Activated CD8-positive, alpha-beta memory T cell treated with anti-CD3 and anti-CD28 coated beads, Interleukin-2, amount 10 ng/mL, durations not matched to agents 7 days and 5 days (primary cell): ENCODE results near the gene ST8SIA6. TPM values are rescaled to one million over a fixed set of nuclear protein-coding genes. Genes with fewer than 3 reads are reported as not detected.
"Not testable (repeated sequence)": the region's sequence is repeated elsewhere in the genome, so short reads cannot be mapped to it uniquely, and the experiment has no call there.

ENCODE experiments used
- ATAC-seq: fragments of 150-1000 bp; cut with Tn5 transposase; one replicate; pipeline ENCODE4 v1.10.0; 2021; ENCODE audit warnings: moderate library complexity
- CTCF ChIA-PET: fragments of 350-600 bp; sonication (Branson Sonifier 250); formaldehyde crosslinking; loops from one replicate; lab custom pipeline; 2021; ENCODE audit warnings: antibody characterized with exemption; lab: Charles Lee
- DNase-seq: peaks from one replicate; pipeline ENCODE4 v3.0.0-alpha.2; 2020
- H3K27ac Mint-ChIP-seq: one replicate; pipeline ENCODE4 v1.8.0; 2021; ENCODE audit warnings: mild to moderate bottlenecking, mixed read lengths
- H3K27me3 Mint-ChIP-seq: one replicate; pipeline ENCODE4 v1.8.0; 2021; ENCODE audit warnings: mixed read lengths
- H3K36me3 Mint-ChIP-seq: one replicate; pipeline ENCODE4 v1.8.0; 2021; ENCODE audit warnings: mild to moderate bottlenecking, mixed read lengths
- H3K4me1 Mint-ChIP-seq: one replicate; pipeline ENCODE4 v1.8.0; 2021; ENCODE audit warnings: mixed read lengths
- H3K4me3 Mint-ChIP-seq: one replicate; pipeline ENCODE4 v1.8.0; 2021; ENCODE audit warnings: mild to moderate bottlenecking, moderate library complexity, mixed read lengths
- H3K9me3 Mint-ChIP-seq: one replicate; pipeline ENCODE4 v1.8.0; 2022; ENCODE audit warnings: low read depth, mixed read lengths
- total RNA-seq, 2 experiments: library from RNA; stranded (reverse); gene quantifications; one replicate each; pipeline ENCODE4 v1.2.3, GENCODE V29; 2021

The ST8SIA6 gene
- total RNA-seq, 2 experiments from 2014 or later: not detected

DNA sequence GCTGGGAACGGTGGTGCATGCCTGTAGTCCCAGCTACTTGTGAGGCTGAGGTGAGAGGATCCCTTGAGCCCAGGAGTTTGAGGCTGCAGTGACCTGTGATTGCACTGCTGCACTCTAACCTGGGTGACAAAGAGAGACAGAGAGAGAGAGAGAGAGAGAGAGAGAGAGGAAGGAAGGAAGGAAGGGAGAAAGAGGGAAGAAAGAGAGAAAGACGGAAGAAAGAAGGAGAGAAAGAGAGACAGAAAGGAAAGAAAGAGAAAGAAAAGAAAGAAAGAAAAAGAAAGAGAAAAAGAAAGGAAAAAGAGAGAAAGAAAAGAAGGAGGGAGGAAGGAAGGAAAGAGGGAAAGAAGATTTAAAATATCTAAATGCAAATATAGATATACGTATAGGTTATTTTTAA lies 132.4 kb downstream of the ST8SIA6 start:
- CTCF ChIA-PET, H3K27ac Mint-ChIP-seq, H3K27me3 Mint-ChIP-seq, H3K36me3 Mint-ChIP-seq, DNase-seq, H3K4me3 Mint-ChIP-seq, H3K4me1 Mint-ChIP-seq, ATAC-seq, H3K9me3 Mint-ChIP-seq: not testable (repeated sequence)

DNA sequence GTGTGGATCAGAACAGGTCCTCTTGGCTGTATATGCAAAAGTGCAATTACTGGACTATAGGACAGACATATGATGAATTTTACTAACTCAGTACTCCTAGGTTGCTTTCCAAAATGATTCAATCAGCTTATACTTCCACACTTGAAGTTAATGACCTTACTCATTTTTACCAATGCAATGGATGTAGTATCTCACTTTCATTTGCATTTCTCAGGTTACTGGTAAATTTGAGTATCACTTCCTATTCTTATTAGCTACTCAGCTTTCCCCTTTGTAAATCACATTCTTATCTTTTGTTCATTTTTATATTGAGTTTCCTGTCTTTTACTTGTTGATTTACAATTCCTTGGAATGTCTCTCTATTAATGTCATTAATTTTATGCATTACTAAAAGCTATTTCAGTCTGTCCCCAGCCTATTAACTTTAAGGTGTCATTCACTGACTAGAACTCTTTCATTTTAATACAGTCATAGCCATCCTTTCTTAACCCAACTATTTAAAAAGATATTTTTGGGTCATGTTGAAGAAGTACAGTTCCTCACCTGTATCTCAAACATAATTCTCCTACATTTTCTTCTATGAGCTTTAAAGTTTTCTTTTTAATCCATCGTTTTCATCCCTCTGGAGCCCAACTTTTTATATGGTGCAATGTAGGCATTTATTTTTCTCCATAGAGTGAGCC lies 137.8 kb downstream of the ST8SIA6 start:
- DNase-seq (no peak), ATAC-seq (no peak)
- Mint-ChIP-seq H3K9me3 (no peaks in the 10 kb centered on the region), H3K36me3 (no peaks in the 10 kb centered on the region), H3K27ac (no peak overlapping the region), H3K4me1 (no peaks in the 10 kb centered on the region), H3K27me3 (peaks cover 22% of the 10 kb centered on the region), H3K4me3 (no peak overlapping the region)
- CTCF ChIA-PET: no interaction called here

DNA sequence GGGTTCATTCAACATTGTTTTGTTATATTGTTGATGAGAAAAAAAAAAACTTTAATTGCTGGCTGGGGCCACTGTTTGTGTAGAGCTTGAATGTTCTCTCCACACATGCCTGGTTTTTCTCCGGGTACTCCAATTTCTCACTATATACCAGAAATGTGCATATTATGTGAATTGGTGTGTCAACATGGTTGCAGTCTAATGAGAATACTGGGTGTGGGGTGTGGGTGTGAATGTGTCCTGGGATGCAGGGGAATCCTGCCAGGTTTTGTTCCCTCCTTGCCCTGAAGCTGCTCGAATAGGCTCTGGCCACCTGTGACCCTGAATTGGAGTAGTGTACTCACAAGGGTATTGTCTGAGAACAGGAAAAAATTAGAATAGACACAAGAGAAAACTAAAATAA lies 145.0 kb downstream of the ST8SIA6 start:
- H3K4me1 Mint-ChIP-seq: no peaks in the 10 kb centered on the region

DNA sequence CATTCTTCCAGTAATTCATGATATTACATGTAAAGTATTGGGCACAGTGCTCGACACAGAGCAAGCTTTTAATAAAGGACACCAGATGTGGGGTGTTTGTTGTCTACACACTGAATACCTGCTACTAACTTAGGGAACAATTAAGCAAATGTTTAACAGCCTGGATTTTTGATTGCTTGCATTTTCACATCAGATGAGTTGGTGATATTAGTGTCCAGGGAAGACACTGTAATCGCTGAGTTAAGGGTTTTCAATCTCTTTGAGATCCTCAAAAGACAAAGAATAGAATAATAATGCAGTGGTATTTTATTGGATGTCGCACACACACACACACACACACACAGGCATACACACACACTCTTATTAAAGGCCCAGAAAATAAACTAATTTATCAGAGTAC lies 147.3 kb downstream of the ST8SIA6 start:
- no peak for DNase-seq
- Mint-ChIP-seq H3K36me3 (no peaks in the 10 kb centered on the region), H3K9me3 (no peaks in the 10 kb centered on the region), H3K4me1 (no peaks in the 10 kb centered on the region), H3K4me3 (no peak overlapping the region), H3K27ac (no peak overlapping the region), H3K27me3 (peaks cover 27% of the 10 kb centered on the region)
- no peak for ATAC-seq
- CTCF ChIA-PET: no interaction called here

More for the DNA sequence above, 145.0 kb downstream of the ST8SIA6 start:
- no peak overlapping the region for H3K27ac Mint-ChIP-seq
- CTCF ChIA-PET: no interaction called here
- H3K4me3 Mint-ChIP-seq: no peak overlapping the region
- H3K36me3 Mint-ChIP-seq: no peaks in the 10 kb centered on the region
- DNase-seq (no peak), ATAC-seq (no peak)
- peaks cover 37% of the 10 kb centered on the region for H3K27me3 Mint-ChIP-seq
- H3K9me3 Mint-ChIP-seq: no peaks in the 10 kb centered on the region

DNA sequence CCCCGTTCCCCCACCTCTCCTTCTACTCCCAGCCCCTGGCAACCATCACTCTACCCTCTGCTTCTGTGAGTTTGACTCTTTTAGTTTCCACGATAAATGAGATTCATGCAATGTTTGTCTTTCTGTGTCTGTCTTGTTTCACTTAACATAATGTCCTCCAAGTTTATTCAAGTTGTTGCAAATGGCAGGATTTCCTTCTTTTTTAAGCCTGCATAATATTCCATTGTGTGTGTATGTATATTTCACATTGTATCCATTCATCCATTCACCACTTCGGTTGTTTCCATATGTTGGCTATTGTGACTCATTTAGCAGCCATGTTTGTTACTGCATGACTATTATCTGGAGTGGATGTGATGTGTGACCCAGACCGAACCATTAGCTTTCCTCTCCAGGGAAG lies 162.0 kb downstream of the ST8SIA6 start:
- Mint-ChIP-seq H3K27ac (no peak overlapping the region), H3K4me3 (no peak overlapping the region), H3K4me1 (no peaks in the 10 kb centered on the region), H3K9me3 (no peaks in the 10 kb centered on the region), H3K36me3 (no peaks in the 10 kb centered on the region), H3K27me3 (peaks cover 28% of the 10 kb centered on the region)
- ATAC-seq (no peak), DNase-seq (no peak)
- CTCF ChIA-PET: no interaction called here

DNA sequence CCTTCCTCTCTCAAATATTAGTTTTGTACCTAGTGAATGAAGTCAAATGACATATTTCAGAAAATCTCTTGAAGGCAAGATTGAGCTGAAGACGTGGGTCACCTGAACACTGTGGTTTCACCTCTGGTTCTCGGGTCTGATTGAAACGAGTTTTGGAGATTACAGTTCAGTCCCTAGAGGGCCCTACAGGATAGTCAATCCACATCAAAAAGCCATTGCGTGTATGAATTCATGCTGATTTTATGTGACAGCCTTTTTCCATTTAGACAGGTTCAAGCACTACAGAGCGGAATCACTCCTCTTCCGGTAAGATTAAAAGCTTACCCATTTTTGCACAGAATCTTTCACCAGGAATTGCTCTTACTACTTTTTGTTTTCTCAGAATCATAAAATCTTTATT lies 164.2 kb downstream of the ST8SIA6 start:
- Mint-ChIP-seq H3K27me3 (peaks cover 30% of the 10 kb centered on the region), H3K27ac (no peak overlapping the region), H3K9me3 (no peaks in the 10 kb centered on the region), H3K4me3 (no peak overlapping the region), H3K4me1 (no peaks in the 10 kb centered on the region), H3K36me3 (no peaks in the 10 kb centered on the region)
- CTCF ChIA-PET: interaction anchor here (0.7 kb wide), 1 partner anchor 140 kb away, joined by 3 read pairs; no protein-coding TSS in a partner anchor
- DNase-seq: no peak
- peak; percentile 47 for ATAC-seq

DNA sequence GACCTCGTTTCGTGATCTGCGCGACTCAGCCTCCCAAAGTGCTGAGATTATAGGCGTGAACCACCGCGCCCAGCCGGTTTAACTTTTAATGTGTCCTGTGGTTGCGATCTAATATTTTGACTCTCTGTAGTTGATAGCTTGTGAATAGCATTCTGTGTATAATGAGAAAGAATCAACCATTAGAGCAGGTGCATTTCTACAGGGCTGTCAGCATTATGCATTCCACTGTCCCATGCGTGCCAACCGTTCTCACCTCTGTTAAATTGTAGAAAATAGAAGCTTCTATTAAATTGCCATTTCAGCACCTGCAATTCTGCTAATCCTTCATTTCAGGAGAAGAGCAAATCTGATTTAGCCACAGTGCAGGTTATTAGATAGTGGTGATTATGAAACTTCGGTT lies 164.6 kb downstream of the ST8SIA6 start:
- H3K4me1 Mint-ChIP-seq: no peaks in the 10 kb centered on the region

DNA sequence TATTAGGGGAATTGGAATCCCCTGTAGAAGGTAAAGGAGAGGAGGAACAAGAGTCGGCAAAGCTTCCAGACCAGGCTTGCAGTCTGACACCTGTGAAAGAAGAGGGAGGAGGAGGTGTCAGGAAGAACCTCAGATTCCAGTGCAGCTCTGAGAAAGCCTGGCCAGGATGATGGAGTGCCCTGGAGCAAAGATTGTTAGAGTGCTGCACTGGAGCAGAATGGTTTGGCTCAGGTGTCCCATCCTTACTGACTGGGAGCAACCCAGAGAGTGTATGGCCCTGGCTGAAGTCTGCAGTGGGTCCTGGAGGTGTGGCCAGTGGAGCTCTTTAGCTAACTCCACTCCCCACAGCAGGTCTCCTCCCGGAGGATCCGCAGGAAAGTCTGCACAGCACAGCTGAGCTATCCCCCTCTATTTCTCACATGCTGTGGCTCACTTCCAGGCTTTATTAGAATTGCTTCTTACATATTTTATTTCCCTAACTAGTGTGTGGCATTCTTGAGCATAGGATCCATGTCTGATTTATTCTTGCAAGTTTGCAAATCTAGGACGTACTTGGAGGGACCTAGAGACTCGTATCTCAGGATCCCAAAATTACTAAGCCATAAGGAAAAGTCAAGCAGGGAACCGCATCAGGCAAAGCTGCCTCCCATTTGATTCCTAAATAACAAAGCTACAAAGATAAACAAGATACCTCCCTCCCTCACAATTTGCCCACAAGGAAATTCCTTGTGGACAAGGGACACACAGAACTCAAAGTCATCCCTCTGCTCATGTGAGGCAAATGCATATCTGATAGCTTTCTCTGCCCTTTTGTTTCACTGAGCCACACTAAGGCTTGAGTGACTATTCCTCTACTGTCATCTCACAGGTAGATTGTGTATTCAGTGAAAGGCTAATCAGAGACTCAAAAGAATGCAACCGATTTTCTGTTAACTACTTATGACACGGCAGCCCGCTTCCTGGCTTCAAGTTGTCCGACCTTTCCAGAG lies 167.5 kb downstream of the ST8SIA6 start:
- no peak overlapping the region for H3K4me3 Mint-ChIP-seq
- no peaks in the 10 kb centered on the region for H3K36me3 Mint-ChIP-seq
- CTCF ChIA-PET: no interaction called here
- DNase-seq: no peak
- H3K27ac Mint-ChIP-seq: no peak overlapping the region
- H3K4me1 Mint-ChIP-seq: no peaks in the 10 kb centered on the region
- peaks cover 2% of the 10 kb centered on the region for H3K9me3 Mint-ChIP-seq
- no peak for ATAC-seq
- H3K27me3 Mint-ChIP-seq: peaks cover 30% of the 10 kb centered on the region

More for the DNA sequence above, 164.6 kb downstream of the ST8SIA6 start:
- Mint-ChIP-seq H3K27me3 (peaks cover 30% of the 10 kb centered on the region), H3K4me3 (no peak overlapping the region), H3K36me3 (no peaks in the 10 kb centered on the region), H3K27ac (no peak overlapping the region), H3K9me3 (no peaks in the 10 kb centered on the region)
- DNase-seq: no peak
- no peak for ATAC-seq
- CTCF ChIA-PET: interaction anchor here (0.7 kb wide), 1 partner anchor 140 kb away, joined by 3 read pairs; no protein-coding TSS in a partner anchor

DNA sequence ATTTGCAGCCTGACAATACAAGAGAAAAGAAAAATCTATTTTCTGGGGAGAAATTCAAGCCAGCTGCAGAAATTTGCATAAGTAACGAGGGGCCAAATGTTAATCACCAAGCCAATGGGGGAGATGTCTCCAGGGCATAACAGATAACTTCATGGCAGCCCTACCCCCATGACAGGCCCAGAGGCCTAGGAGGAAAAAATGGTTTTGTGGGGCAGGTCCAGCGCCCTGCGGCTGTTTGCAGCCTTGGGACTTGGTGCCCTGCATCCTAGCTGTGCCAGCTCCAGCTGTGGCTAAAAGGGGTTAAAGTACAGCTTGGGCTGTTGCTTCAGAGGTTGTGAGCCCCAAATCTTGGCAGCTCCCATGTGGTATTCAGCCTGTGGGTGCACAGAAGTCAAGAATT lies 172.1 kb downstream of the ST8SIA6 start:
- no peaks in the 10 kb centered on the region for H3K36me3 Mint-ChIP-seq
- DNase-seq (no peak), ATAC-seq (no peak)
- no peak overlapping the region for H3K4me3 Mint-ChIP-seq
- H3K4me1 Mint-ChIP-seq: no peaks in the 10 kb centered on the region
- no peak overlapping the region for H3K27ac Mint-ChIP-seq
- peaks cover 5% of the 10 kb centered on the region for H3K27me3 Mint-ChIP-seq
- CTCF ChIA-PET: no interaction called here
- H3K9me3 Mint-ChIP-seq: peaks cover 8% of the 10 kb centered on the region

DNA sequence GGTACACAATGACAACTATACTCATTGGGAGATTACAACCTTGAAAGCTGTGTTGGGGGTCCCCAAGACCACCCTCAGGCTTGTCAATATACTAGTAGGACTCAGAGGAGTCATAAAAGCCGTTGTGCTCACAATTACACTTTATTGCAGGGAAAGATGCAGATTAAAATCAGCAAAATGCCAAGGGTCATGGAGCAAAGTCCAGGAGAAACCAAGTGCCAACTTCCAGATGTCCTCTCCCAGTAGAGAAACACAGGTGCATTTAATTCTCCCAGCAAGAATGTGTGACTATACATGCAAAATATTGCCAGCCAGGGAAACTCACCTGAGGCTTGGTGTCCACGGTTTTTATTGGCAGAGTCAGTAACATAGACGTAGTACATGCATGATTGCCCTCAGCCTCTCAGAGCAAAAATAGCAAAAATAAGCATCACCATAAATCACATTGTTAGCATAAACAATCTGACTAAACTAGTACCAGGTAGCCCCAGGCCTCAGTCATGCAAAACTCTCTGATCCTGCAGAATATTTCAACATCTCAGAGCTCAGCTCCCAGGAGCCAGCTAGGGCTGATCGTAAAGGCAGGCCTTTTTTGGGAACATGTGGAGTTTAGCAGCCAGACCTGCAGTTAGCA lies 175.7 kb downstream of the ST8SIA6 start:
- Mint-ChIP-seq H3K36me3 (no peaks in the 10 kb centered on the region), H3K27ac (no peak overlapping the region), H3K4me3 (no peak overlapping the region), H3K9me3 (peaks cover 8% of the 10 kb centered on the region), H3K27me3 (peaks cover 9% of the 10 kb centered on the region), H3K4me1 (no peaks in the 10 kb centered on the region)
- ATAC-seq (no peak), DNase-seq (no peak)
- CTCF ChIA-PET: no interaction called here

DNA sequence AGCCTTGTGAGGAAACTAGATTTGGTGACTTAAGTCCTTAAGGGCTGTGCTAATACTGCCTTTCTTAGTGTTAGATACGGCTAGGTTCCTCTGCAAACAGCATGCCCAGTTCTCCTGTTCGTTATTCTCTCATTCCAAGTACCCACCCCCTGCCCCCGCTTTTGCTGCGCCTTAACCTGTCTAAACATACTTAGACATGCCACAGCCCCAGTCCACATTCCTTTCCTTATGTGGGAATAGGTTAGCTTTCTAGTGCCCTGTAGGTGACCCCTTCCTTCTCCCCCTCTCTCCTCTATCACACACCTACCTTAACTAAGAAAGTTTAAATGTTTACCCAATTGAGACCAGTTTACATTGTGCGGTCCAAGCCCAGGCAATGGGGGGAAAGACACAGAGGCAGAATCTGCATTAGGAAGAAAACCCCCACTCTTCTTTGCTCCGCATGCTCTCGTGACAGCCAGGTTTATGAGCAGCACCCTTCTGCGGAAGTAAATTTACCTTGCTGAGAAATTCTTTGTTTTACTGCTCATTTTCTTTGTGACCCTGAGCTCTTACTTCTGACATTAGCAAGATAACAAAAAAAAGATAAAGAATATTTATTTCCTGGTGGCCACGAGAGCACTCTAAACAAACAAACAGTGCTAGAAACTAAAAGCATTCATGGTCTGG lies 177.5 kb downstream of the ST8SIA6 start:
- Mint-ChIP-seq H3K4me3 (no peak overlapping the region), H3K27ac (no peak overlapping the region), H3K27me3 (peaks cover 7% of the 10 kb centered on the region), H3K9me3 (peaks cover 6% of the 10 kb centered on the region), H3K36me3 (no peaks in the 10 kb centered on the region), H3K4me1 (no peaks in the 10 kb centered on the region)
- no peak for ATAC-seq
- DNase-seq: no peak
- CTCF ChIA-PET: no interaction called here

DNA sequence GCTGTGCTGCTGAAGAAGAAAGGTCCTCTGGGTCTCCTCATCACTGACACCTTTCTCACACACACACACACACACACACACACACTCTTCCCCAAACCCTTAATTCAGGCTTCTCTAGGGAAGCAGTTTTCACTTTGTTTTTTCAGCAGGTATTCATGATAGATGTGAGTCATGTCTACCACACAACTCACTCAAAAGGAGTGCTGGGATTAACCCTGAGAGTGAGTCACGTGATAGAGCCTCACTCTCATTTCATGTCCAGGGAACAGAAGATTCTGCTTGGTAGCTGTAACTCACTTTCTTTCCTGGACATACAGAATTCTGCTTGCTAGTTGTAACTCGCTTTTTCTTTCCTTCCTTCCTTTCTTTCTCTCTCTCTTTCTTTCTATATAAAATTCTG lies 181.0 kb downstream of the ST8SIA6 start:
- ATAC-seq: no peak
- CTCF ChIA-PET: interaction anchor here (0.9 kb wide), 1 partner anchor 417 kb away, joined by 3 read pairs; no protein-coding TSS in a partner anchor
- DNase-seq: no peak
- peaks cover 19% of the 10 kb centered on the region for H3K27me3 Mint-ChIP-seq
- H3K36me3 Mint-ChIP-seq: no peaks in the 10 kb centered on the region
- H3K9me3 Mint-ChIP-seq: no peaks in the 10 kb centered on the region
- no peak overlapping the region for H3K27ac Mint-ChIP-seq
- no peaks in the 10 kb centered on the region for H3K4me1 Mint-ChIP-seq
- H3K4me3 Mint-ChIP-seq: no peak overlapping the region

DNA sequence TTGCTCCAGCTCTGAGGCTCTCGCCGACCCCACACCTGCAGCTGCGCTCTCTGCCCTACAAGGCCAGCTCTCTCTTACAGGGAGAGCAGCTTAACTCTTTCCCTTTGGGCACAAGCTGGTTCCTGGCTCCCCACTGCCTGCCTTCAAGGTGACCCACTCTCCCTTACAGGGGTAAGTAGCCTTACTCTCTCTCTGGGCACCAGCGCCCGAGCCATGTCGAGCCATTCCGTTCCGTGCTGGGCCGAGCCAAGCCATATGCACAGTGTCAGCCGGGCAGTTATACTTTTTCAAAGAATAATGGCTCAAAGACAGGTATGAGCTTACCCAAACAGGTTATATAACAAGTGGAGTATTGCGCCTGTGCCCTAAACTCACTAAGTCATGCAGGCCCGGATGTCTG lies 181.7 kb downstream of the ST8SIA6 start:
- Mint-ChIP-seq H3K27ac (no peak overlapping the region), H3K4me3 (no peak overlapping the region), H3K27me3 (peaks cover 26% of the 10 kb centered on the region), H3K4me1 (no peaks in the 10 kb centered on the region), H3K9me3 (no peaks in the 10 kb centered on the region), H3K36me3 (no peaks in the 10 kb centered on the region)
- ATAC-seq (no peak), DNase-seq (no peak)
- CTCF ChIA-PET: no interaction called here
